Measurements from ENCODE around the gene SLC16A13.
"Not testable (repeated sequence)": the region's sequence is repeated elsewhere in the genome, so short reads cannot be mapped to it uniquely, and the experiment has no call there.

The SLC16A13 gene

DNA sequence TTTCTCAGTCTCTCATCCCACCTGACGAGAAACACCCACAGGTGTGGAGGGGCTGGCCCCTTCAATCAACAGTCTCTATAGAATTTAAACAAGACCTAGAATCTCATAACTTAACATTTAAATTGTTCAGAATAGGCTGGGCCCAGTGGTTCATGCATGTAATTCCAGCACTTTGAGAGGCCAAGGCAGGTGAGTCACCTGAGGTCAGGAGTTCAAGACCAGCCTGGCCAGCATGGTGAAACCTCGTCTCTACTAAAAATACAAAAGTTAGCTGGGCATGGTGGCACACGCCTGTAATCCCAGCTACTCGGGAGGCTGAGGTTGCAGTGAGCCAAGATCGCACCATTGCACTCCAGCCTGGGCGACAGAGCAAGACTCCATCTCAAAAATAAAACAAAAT, 53.8 kb downstream of the SLC16A13 start:
- H3K27ac Mint-ChIP-seq, H3K36me3 Mint-ChIP-seq: not testable (repeated sequence)

More for the DNA sequence above, 53.8 kb downstream of the SLC16A13 start:
- H3K9me3 Mint-ChIP-seq, H3K27me3 Mint-ChIP-seq, H3K4me1 Mint-ChIP-seq, H3K4me3 Mint-ChIP-seq: not testable (repeated sequence)

Measured in activated naive CD4-positive, alpha-beta T cell treated with anti-CD3 and anti-CD28 coated beads, Interleukin-2, amount 50 U/mL, for 24 hours (primary cell).